HG03139 (cell line): ENCODE measurements around the gene TTR.

Experiments used
- ATAC-seq: cut with Tn5 transposase; IDR thresholded peaks from one replicate; pipeline ENCODE4 v1.9.1; 2021; ENCODE audit not compliant: unreplicated experiment

Gene TTR

DNA sequence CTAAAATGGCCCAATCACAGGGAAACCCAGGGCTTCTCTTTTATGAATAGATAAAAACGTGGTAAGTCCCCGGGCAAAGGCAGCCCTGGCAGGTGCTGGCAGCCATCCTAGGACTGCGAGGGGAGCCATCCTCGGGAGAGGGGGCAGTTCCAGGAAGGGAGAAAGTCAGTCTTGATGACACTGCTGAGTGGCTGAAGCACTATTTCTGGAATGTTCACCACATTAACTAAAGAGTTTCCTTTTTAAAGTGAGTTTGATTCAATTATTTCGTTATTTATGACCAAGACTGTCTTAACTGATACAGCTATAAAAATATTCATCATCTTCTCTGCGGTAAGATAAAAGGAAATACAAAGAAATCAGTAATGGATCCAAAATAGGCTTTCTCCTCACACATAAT, 20.4 kb downstream of the TTR start:
- ATAC-seq = no peak

DNA sequence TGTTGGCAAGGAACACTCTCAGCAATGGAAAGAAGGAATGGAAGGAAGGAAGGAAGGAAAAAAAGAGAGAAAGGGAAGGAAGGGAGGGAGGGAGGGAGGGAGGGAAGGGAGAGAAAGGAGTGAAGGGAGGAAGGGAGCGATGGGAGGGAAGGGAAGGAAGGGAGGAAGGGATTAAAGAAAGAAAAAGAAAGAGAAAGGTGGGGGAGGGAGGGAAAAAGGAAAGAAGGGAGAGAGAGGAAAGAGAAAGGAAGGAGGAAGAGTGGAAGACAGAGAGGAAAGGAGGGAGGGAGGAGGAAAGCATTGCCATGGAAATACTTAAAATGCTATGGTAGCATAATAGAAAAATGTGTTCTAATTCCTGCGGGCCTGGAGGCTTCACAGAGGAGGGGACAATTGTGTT, 22.4 kb downstream of the TTR start:
- ATAC-seq = no peak

DNA sequence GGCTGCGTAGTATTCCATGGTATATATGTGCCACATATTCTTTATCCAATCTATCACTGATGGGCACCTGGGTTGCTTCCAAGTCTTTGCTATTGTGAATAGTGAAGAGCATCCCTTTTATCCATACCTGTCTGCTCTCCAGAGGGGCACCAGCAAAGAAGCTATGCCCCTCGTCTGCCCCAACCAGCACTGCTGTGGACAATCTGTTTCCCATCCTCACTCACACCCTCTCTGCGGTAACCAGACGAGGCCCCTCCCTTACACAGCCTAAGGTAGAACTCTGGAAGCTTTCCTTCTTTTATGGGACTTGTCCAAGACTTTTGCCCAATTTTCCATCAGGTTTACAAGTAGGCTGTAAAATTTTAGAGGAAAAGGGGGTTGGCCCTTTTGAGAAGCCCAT, 24.9 kb downstream of the TTR start:
- ATAC-seq = no peak

DNA sequence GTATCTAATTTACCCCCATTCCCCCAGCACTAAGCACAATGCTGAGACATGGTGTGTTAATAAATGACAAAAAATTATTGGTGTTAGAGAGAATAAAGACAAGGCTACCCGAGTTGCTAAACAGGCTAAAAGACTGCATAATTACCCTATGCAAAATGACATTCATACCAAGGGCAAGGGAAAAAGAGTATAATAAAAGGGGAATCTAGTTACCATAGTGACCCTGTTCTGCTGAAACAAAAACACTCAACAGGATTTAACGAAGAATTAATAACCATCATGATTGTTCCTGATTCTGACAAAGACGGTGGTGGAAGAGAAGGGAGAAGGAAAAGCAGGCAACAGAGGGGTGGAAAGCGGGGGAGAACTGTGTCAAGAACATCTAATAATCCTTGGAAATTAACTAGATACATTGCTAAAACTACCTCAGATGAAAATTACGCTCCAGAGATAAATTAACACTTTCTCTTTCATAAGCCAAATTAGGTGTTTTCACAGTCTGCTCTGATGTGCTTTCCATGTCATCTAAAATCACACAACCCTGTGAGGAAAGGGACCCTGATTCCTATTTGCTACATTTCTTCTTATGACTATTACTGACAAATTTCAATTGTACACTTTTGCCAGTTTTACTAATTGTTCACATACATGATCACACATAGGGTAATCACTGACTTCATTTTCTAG, 25.5 kb downstream of the TTR start:
- ATAC-seq = no peak

DNA sequence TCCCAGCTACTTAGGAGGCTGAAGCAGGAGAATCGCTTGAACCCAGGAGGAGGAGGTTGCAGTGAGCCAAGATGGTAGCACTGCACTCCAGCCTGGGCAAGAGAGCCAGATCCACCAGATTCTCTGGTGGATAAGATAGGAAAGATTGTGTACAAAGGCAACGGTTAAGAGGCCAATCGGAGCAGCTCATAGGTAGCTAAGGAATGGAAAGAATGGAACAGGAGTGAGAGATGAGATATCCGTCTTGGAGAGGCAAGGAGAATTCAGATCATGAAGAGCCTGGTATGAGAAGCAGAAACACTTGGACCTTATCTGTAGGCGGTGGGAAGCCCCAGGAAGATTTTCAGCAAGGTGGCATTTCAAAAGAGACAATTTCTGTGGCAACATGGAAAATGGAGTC, 27.1 kb downstream of the TTR start:
- ATAC-seq = no peak

DNA sequence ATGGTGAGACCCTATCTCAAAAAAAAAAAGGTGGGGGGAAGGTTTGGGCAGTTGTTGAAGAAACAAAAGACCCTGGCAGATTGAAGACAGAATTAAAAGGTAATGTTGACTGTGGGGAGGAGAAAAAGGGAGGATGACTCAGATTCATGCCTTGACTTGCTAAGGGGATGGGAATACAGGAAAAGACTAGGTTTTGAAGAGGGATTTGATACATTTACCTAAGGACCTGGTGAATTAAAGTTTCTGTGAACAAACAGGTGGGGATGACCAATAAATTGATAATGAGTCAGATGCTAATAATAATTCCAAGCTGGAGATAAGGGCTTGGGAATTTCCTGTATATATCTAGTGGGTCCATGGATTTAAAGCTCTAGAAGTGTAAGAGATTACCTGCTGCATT, 27.6 kb downstream of the TTR start:
- ATAC-seq = no peak

DNA sequence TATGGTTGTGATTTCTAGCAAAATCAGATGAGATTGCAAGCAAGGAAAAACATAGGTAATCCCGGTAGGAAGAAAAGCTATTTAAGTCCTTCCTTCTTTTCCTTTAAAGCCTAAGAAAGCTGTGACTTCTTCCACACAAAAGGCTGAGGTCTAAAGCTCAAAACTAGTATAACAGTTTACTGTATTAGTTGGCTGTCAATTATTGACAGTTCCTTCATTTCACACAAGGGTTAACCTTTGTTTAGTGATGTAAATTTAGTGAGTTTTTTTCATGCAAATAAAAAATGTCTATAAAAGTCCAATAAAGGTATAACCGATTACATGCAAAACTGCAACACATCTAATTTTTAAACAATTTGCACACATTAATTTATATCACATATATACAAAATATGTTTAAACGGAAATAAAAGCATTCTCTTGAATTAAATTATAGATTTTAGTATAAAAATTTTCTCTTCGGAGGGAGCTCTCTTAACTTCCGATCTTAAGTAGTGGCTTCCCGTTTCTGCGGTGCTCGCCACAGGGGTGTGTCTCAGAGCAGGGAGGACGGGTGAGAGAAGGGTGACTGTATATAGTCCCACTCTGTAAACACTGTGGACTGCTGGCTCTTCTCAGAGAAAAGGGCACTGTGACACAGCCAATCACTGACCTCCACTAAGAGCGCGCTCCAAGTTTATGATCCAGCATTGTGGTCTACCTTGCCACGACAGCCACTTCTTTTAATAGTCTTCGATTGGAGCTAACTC, 33.4 kb downstream of the TTR start:
- ATAC-seq = no peak

DNA sequence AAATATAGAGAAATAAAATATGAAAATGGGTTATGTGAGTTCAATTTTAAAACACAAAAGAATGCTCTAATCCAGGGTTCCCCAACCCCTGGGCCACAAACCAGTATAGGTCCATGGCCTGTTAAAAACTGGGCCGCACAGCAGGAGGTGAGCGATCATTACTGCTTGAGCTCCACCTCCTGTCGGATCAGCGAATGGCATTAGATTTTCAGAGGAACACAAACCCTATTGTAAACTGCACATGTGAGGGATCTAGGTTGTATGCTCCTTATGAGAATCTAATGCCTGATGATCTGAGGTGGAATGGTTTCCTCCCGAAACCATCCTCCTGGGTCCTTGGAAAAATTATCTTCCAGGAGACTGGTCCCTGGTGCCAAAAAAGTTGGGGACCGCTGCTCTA, 34.7 kb downstream of the TTR start:
- no peak for ATAC-seq

DNA sequence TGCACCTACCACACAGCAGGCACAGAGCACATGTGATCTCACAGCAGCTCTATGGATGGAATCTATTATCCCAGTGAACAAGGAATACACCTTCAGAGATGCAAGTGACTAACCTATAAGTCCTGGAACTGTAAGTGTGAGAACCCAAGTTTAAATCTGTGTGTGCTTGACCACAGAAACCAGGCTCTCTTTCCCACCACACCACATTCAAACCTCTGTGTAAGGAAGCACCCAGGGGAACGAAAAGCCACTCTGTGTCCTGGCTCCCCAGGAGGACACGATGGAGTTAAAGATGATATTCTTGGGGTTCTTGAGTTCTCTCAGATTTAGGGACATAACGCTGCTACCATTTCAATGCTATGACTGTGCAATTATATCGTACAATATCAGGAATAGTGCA, 38.9 kb downstream of the TTR start:
- no peak for ATAC-seq

DNA sequence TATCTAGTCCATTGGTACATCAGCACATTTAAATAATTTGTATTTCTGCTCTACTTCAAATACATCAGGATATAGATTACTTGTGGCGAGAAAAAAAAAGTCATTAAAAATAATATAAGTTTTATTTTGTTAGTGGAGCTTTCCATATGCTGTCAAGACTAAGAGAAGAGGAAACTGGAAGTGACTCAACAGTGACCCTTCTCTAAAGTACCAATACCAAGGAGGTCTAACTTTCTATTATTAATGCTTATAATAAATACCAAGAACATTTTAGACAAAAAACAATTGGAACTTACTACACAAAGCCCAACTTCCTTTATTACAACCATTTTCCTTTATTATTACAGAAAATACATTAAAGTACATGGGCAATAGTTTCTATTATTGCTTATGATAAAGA, 39.8 kb downstream of the TTR start:
- no peak for ATAC-seq

DNA sequence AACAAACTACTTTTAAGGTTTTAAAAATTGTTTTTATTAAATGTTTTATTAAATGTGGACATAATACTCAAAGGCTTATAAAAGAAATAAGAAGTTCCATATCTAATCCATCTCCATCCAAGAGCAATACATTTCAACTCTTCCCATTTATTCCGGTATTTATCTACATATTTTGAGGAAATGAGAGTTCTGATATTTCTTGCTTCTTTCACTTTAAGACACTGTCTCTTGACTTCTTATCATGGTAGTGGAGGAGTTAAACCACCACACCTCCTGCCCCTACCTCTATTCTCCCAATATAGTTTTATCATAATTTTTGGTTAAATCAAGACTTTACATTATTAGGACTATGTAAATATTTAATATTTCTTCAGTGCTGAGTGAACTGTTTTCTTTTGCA, 40.7 kb downstream of the TTR start:
- no peak for ATAC-seq

DNA sequence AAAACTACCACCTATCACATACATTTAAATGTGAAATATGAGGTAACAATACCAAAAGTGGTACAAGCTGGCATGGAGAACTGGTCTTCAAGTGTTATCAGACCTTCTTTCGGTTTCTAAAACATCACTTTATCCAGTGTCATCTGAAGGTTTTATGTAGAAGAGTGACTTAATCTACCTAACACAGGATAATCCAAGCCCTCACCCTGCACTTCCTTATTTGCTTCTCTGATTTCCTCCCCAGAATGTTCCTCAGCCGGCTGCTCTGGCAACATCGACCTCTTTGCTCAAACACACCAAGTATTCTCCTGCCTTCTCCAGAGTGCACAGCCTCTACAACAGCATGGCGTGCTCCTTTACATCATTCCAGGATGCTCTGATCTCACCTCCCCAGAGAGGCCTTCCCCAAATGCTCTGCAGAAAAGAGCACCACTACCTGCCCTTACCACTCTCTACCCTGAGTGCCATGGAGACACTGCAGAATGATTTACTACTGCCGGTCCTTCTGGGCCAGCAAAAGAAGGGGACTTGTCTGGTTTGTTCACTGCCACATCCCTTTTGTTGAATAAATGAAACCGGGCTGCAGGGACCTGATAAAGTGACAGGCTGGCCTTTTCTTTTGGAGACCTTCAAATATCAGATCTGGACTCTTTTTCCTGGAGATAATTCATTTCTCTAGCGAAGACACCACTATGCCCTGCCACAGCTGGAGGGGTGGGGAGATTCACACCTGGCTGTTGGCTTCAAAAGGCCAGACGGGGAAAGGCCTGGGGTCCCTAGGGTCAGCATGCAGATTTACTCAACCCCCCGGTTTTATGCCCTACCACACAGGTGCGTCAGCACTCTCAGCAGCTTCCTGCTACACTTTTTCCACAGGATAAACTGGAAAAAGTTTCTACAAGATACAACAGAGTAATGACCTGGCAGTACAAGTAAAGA, 42.0 kb downstream of the TTR start:
- ATAC-seq = peak; percentile 26

DNA sequence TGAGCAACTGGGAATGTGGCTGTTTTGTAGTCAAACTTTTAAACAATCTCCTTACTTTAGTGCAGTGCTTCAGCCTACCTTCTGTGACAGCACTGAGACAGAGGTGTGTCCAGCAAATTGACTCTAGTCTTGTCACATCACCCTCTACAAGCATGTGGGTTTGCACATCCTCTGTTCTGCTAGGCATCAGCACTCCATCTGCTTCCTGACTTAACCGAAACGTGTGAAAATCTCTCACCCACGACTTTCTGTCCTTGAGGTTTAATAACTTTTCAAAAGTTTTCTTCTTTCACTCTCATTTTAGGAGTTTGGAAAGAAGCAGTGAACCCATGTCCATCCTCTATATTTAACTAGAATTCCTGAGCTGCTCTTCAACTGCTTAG, 42.6 kb downstream of the TTR start:
- ATAC-seq = peak; percentile 97

DNA sequence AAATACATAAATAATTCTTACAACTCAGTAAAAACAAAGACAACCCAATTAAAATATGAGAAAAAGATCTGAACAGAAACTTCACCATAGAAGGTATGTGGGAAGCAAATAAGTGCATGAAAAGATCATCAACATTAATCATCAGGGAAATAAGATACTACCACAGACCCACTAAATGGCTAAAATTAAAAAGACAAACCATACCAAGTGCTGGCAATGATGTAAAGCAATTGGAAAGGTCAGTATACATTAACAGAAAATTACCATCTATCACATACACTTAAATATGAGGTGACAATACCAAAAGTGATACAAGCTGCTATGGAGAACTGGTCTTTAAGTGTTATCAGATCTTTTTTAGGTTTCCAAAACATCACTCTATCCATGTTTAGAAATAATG, 44.7 kb downstream of the TTR start:
- no peak for ATAC-seq

DNA sequence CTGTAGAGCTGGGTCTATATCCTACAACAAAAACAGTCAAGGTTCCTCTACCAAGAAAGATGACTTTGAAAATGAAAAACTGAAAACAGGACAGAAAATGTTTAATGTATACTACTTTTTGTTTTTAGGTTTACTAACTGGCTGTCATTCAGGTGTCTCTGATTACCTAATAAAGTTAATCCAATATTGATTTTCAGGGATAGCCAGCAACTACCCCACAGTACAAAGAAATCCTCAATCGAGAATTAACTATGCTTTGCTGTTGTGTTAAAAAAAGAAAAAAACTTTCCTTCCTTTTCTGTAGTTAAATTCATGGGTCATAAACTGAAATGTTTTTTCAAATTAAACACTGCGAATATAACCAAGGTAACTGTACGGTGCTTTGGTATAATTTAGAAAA, 45.8 kb downstream of the TTR start:
- ATAC-seq = no peak

DNA sequence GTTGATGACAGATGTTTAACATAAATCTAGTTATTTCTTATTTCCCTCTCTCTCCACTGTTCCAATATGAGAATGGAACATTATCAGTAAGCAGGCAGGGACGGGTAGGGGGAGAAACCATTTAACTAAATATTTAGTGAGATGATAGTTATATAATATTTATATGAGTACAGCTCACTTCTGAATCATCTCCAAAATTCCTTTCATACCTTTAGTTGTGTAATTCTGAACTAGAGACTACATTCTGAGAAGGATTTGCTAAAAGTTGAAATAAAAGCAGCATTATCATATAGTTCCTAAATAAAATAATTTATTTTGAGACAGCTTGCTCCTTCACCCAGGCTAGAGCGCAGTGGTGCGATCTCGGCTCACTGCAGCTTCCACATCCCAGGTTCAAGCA, 51.3 kb downstream of the TTR start:
- no peak for ATAC-seq

DNA sequence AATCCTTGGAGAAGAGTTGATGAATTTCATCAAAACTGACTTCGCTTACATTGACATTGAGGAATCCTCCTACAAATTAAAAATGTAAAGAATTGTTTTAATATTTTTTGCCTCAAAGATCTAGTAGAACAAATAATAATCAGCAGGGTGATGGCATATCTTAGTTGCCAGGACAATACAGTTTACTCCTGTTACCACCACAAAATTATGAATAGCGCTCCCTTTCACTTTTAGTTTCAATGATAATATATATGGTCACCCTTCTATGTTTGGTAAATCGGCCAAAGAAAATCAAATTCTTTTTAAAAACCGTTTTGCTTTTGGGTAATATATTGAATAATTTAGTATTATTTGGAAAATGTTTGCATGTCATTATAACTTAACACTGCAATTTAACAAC, 53.7 kb downstream of the TTR start:
- ATAC-seq = no peak

DNA sequence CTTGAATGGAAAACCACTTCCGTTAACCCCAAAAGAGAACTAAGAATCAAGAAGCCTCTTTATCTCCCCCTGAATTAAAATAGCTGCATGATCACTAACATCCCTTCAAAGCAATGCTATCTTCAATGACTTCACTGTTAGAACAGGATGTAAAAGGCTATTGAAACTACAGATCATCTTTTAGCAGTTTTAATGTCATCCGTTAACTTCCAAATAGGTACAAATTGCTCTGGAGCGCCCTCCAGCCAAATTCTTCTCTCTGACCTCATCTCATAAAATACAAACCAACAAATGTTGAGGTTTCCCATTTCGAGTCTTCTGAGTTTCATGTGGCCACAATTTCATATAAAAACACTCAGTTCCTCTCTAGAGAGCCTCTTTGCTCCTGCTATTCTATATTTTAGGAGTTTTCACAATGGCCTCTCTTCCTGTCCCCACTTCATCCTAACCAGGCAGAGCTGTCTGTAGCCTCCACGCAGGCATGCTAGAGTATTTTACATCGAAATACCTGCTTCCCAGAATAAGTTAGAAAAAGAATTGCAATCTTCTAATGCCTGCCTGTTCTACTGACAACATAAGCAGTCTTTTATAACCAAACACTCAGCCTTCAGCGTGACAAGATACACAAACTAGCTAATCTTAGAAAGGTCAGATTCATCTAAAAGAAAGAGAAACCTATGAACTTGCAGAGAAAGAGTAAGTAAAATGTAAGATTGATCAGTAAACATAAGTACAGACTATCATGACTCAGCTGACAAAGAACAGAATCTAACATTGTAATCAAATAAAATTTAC, 54.9 kb downstream of the TTR start:
- ATAC-seq = no peak

DNA sequence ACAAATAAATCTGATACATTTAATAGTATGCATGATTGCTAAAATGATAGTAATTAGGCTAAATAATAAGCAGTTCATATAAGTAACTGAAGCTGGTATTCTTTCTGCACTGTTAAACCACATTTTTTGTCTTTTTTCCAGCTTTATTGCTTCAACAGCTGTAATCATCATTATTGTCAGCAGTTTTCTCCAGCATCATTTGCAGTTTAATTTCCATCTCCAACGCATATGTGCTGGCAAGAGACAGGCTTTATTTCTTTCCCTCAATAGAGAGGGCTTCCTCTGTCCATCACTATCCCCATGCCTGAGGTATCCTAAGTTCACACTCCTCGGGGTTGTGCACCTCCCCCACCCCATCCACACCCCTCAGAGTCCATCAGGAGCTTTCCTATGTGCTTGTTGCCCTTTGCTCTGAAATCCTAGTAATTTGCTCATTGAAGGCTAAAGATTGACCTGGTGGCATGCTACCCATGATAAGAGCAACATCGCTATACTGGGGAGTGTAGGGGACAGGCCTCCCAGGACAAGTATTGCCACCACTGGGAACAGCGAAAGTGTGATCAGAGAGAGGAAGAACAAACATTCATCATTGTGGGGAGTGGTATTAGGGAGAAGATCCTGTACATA, 55.6 kb downstream of the TTR start:
- ATAC-seq = no peak
